ENCODE measurements around the gene DAGLA.

The DAGLA gene

GRCh38 chr11:61682093-61682732 is 2.0 kb downstream of the DAGLA start:
- no peaks in the 10 kb centered on the region for H3K79me2 ChIP-seq (ENCODE audit: insufficient read depth, low read length)

GRCh38 chr11:61682906-61683675 is 2.9 kb downstream of the DAGLA start:
- Histone ChIP-seq H3K36me3 (ENCODE audit: low read length) (no peaks in the 10 kb centered on the region), H3K4me2 (ENCODE audit: low read depth, low read length, poor library complexity, severe bottlenecking) (no peak overlapping the region), H3K79me2 (ENCODE audit: insufficient read depth, low read length) (no peaks in the 10 kb centered on the region), H3K9me3 (ENCODE audit: insufficient read depth, low read length) (no peaks in the 10 kb centered on the region), H2AFZ (ENCODE audit: low read depth, low read length, severe bottlenecking) (no peak overlapping the region), H3K4me3 (ENCODE audit: insufficient read depth, low read length, poor library complexity, severe bottlenecking) (no peak overlapping the region), H3F3A (ENCODE audit: insufficient read depth) (no peaks in the 10 kb centered on the region), H3K9ac (ENCODE audit: low read length) (no peak overlapping the region), H4K20me1 (ENCODE audit: low read depth, low read length) (no peaks in the 10 kb centered on the region), H3K27ac (ENCODE audit: low read depth, low read length) (no peak overlapping the region), H3K27me3 (ENCODE audit: low read length) (no peaks in the 10 kb centered on the region), H3K9me2 (replicated peaks; ENCODE audit: insufficient read depth, low read length) (no peaks in the 10 kb centered on the region)
- TF ChIP-seq EZH2phosphoT487 (conservative IDR thresholded peaks at IDR 0.05; ENCODE audit: low read length), result no peak
- no peak for TF ChIP-seq CTCF (IDR thresholded peaks at IDR 0.05; ENCODE audit: insufficient read depth, low read length, poor library complexity, severe bottlenecking)

More at GRCh38 chr11:61682093-61682732, 2.0 kb downstream of the DAGLA start:
- TF ChIP-seq EZH2phosphoT487 (conservative IDR thresholded peaks at IDR 0.05; ENCODE audit: low read length) (no peak), CTCF (IDR thresholded peaks at IDR 0.05; ENCODE audit: insufficient read depth, low read length, poor library complexity, severe bottlenecking) (no peak)
- Histone ChIP-seq H3K36me3 (ENCODE audit: low read length) (no peaks in the 10 kb centered on the region), H4K20me1 (ENCODE audit: low read depth, low read length) (no peaks in the 10 kb centered on the region), H3K27ac (ENCODE audit: low read depth, low read length) (no peak overlapping the region), H2AFZ (ENCODE audit: low read depth, low read length, severe bottlenecking) (no peak overlapping the region), H3K9me3 (ENCODE audit: insufficient read depth, low read length) (no peaks in the 10 kb centered on the region), H3K4me3 (ENCODE audit: insufficient read depth, low read length, poor library complexity, severe bottlenecking) (no peak overlapping the region), H3K9me2 (replicated peaks; ENCODE audit: insufficient read depth, low read length) (no peaks in the 10 kb centered on the region), H3K4me2 (ENCODE audit: low read depth, low read length, poor library complexity, severe bottlenecking) (no peak overlapping the region), H3K9ac (ENCODE audit: low read length) (no peak overlapping the region), H3F3A (ENCODE audit: insufficient read depth) (no peaks in the 10 kb centered on the region), H3K27me3 (ENCODE audit: low read length) (no peaks in the 10 kb centered on the region)

- Histone ChIP-seq H3K9ac (ENCODE audit: low read length) (no peak overlapping the region), H3K4me2 (ENCODE audit: low read depth, low read length, poor library complexity, severe bottlenecking) (no peak overlapping the region), H2AFZ (ENCODE audit: low read depth, low read length, severe bottlenecking) (no peak overlapping the region)
Measured at GRCh38 chr11:61683961-61684869, 4.0 kb downstream of the DAGLA start.

More at GRCh38 chr11:61683961-61684869, 4.0 kb downstream of the DAGLA start:
- no peak overlapping the region for H3K4me3 ChIP-seq (ENCODE audit: insufficient read depth, low read length, poor library complexity, severe bottlenecking)
- no peaks in the 10 kb centered on the region for H3K36me3 ChIP-seq (ENCODE audit: low read length)
- TF ChIP-seq CTCF (IDR thresholded peaks at IDR 0.05; ENCODE audit: insufficient read depth, low read length, poor library complexity, severe bottlenecking), result no peak
- no peak for TF ChIP-seq EZH2phosphoT487 (conservative IDR thresholded peaks at IDR 0.05; ENCODE audit: low read length)
- no peaks in the 10 kb centered on the region for H3K79me2 ChIP-seq (ENCODE audit: insufficient read depth, low read length)
- no peaks in the 10 kb centered on the region for H3K9me3 ChIP-seq (ENCODE audit: insufficient read depth, low read length)
- no peaks in the 10 kb centered on the region for H3K9me2 ChIP-seq (replicated peaks; ENCODE audit: insufficient read depth, low read length)
- H3K27ac ChIP-seq (ENCODE audit: low read depth, low read length), result no peak overlapping the region
- no peaks in the 10 kb centered on the region for H4K20me1 ChIP-seq (ENCODE audit: low read depth, low read length)
- no peaks in the 10 kb centered on the region for H3F3A ChIP-seq (ENCODE audit: insufficient read depth)
- no peaks in the 10 kb centered on the region for H3K27me3 ChIP-seq (ENCODE audit: low read length)

Measured in SU-DHL-6 (cell line).